Nephron (organoid): ENCODE data around the gene CCDC9.

Experiments
- H3K27ac Mint-ChIP-seq, 3 experiments: 2 replicates each; pipeline ENCODE4 v1.8.0; 2020; ENCODE audit warnings: mixed read lengths in 3 of 3, mild to moderate bottlenecking in 2 of 3, moderate library complexity in 1 of 3
- H3K27me3 Mint-ChIP-seq: 2 replicates; pipeline ENCODE4 v1.8.0; 2021; ENCODE audit warnings: low read depth, mild to moderate bottlenecking, moderate library complexity, mixed read lengths
- H3K36me3 Mint-ChIP-seq: 2 replicates; pipeline ENCODE4 v1.8.0; 2020; ENCODE audit warnings: low read depth, mixed read lengths
- H3K4me1 Mint-ChIP-seq: 2 replicates; pipeline ENCODE4 v1.8.0; 2020; ENCODE audit warnings: mixed read lengths
- H3K4me3 Mint-ChIP-seq, 3 experiments: 2 replicates each; pipeline ENCODE4 v1.8.0; 2020; ENCODE audit warnings: mild to moderate bottlenecking in 3 of 3, mixed read lengths in 3 of 3, moderate library complexity in 2 of 3
- H3K9me3 Mint-ChIP-seq: 2 replicates; pipeline ENCODE4 v1.8.0; 2020; ENCODE audit warnings: mixed read lengths
- CTCF ChIP-seq, 3 experiments: fragments of 200-600 bp; sonication (generic); IDR thresholded peaks; one replicate each; pipeline ENCODE4 v1.5.0; 2021; ENCODE audit warnings: antibody characterized with exemption in 3 of 3; ENCODE audit not compliant: unreplicated experiment in 3 of 3

Gene CCDC9

GRCh38 chr19:47221080-47221841 is 35.1 kb upstream of the CCDC9 start:
- Mint-ChIP-seq H3K4me3 (no peak overlapping the region), H3K36me3 (peaks cover 5% of the 10 kb centered on the region), H3K27ac (no peak overlapping the region), H3K9me3 (no peaks in the 10 kb centered on the region), H3K4me1 (peaks cover 6% of the 10 kb centered on the region), H3K27me3 (peaks cover 4% of the 10 kb centered on the region)
- TF ChIP-seq CTCF (IDR thresholded peaks at IDR 0.05; ENCODE audit: unreplicated experiment in 3 of 3): no peak

GRCh38 chr19:47221890-47222289 is 34.4 kb upstream of the CCDC9 start:
- no peak for TF ChIP-seq CTCF (IDR thresholded peaks at IDR 0.05; ENCODE audit: unreplicated experiment in 3 of 3)
- Mint-ChIP-seq H3K4me3 (no peak overlapping the region), H3K27me3 (peaks cover 4% of the 10 kb centered on the region), H3K9me3 (no peaks in the 10 kb centered on the region), H3K36me3 (peaks cover 5% of the 10 kb centered on the region), H3K4me1 (peaks cover 6% of the 10 kb centered on the region), H3K27ac (peak overlapping the region in 2 of 3 experiments; percentile 8 to 56)

- peaks cover 5% of the 10 kb centered on the region for H3K36me3 Mint-ChIP-seq
- H3K27me3 Mint-ChIP-seq: peaks cover under 1% of the 10 kb centered on the region
- peak overlapping the region; percentile 77 to 79 (median 79) for H3K4me3 Mint-ChIP-seq
- H3K4me1 Mint-ChIP-seq: peaks cover 6% of the 10 kb centered on the region
- no peaks in the 10 kb centered on the region for H3K9me3 Mint-ChIP-seq
- peak overlapping the region; percentile 86 to 94 (median 93) for H3K27ac Mint-ChIP-seq
- peak in 2 of 3 experiments; percentile 31 to 32 for TF ChIP-seq CTCF (IDR thresholded peaks at IDR 0.05; ENCODE audit: unreplicated experiment in 3 of 3)
Measured at GRCh38 chr19:47225746-47226425, 30.4 kb upstream of the CCDC9 start.

GRCh38 chr19:47226426-47227351 is 29.6 kb upstream of the CCDC9 start:
- Mint-ChIP-seq H3K27me3 (peaks cover 5% of the 10 kb centered on the region), H3K4me3 (peak overlapping the region; percentile 79 to 86 (median 85)), H3K27ac (peak overlapping the region in 2 of 3 experiments; percentile 77 to 92), H3K4me1 (peaks cover 11% of the 10 kb centered on the region), H3K36me3 (peaks cover 5% of the 10 kb centered on the region), H3K9me3 (no peaks in the 10 kb centered on the region)
- no peak for TF ChIP-seq CTCF (IDR thresholded peaks at IDR 0.05; ENCODE audit: unreplicated experiment in 3 of 3)

GRCh38 chr19:47227352-47228167 is 28.8 kb upstream of the CCDC9 start:
- Mint-ChIP-seq H3K27me3 (peaks cover 6% of the 10 kb centered on the region), H3K9me3 (no peaks in the 10 kb centered on the region), H3K27ac (peak overlapping the region; percentile 43 to 92 (median 92)), H3K4me3 (peak overlapping the region; percentile 79 to 86 (median 85)), H3K4me1 (peaks cover 15% of the 10 kb centered on the region), H3K36me3 (peaks cover 5% of the 10 kb centered on the region)
- no peak for TF ChIP-seq CTCF (IDR thresholded peaks at IDR 0.05; ENCODE audit: unreplicated experiment in 3 of 3)
